Heart left ventricle (tissue), 16 donors: Measurements from ENCODE around the gene LYSET. TPM values are rescaled to one million over a fixed set of nuclear protein-coding genes. Genes with fewer than 3 reads are reported as not detected.

ENCODE experiments used
- ATAC-seq, 4 donors: fragments of 200-7000 bp; cut with Tn5 transposase; one replicate each; pipeline ENCODE4 v1.9.1; 2020 to 2022; ENCODE audit warnings: moderate library complexity in 4 of 4, mild to moderate bottlenecking in 3 of 4, moderate number of reproducible peaks in 1 of 4
- DNase-seq, 5 donors: peaks; one replicate each; pipeline ENCODE4 v3.0.0-alpha.2; 2020
- H3K27ac ChIP-seq, 12 donors: fragments of 200-600 bp; sonication (generic) in 4 of 12; one replicate each; pipeline versions ENCODE4 v1.5.0 to v1.8.0; 2016 to 2022; ENCODE audit warnings: mild to moderate bottlenecking in 2 of 12
- H3K27me3 ChIP-seq, 9 donors: fragments of 200-600 bp; sonication (generic) in 2 of 9; one replicate each; pipeline versions ENCODE4 v1.5.1 to v1.8.0; 2016 to 2022; ENCODE audit warnings: mild to moderate bottlenecking in 3 of 9
- H3K36me3 ChIP-seq, 9 donors: fragments of 200-600 bp; sonication (generic) in 2 of 9; one replicate each; pipeline versions ENCODE4 v1.5.0 to v1.8.0; 2018 to 2022; ENCODE audit warnings: mild to moderate bottlenecking in 2 of 9
- H3K4me1 ChIP-seq, 12 donors: fragments of 200-600 bp; sonication (generic) in 4 of 12; one replicate each; pipeline versions ENCODE4 v1.5.0 to v1.8.0; 2016 to 2022; ENCODE audit warnings: mild to moderate bottlenecking in 3 of 12
- H3K4me3 ChIP-seq, 12 donors: fragments of 200-600 bp; sonication (generic) in 4 of 12; one replicate each; pipeline versions ENCODE4 v1.5.0 to v1.8.0; 2017 to 2022; ENCODE audit warnings: mild to moderate bottlenecking in 9 of 12, moderate library complexity in 4 of 12
- H3K9me3 ChIP-seq, 12 donors: fragments of 200-600 bp; sonication (generic) in 4 of 12; one replicate each; pipeline versions ENCODE4 v1.5.0 to v1.8.0; 2016 to 2022; ENCODE audit warnings: mild to moderate bottlenecking in 1 of 12
- POLR2A ChIP-seq, 2 donors: fragments of 450-650 bp; IDR thresholded peaks; one replicate each; pipeline ENCODE4 v1.6.1; 2017; ENCODE audit warnings: antibody characterized with exemption in 2 of 2, mild to moderate bottlenecking in 2 of 2, moderate library complexity in 2 of 2
- whole genome bisulfite sequencing, 4 donors: extraction: QIAGEN DNeasy Blood & Tissue Kit in 2 of 4; methylation state at CpG; one replicate each; pipeline versions ENCODE4 v1.1.5 to v1.1.7; 2013 to 2018; 5-methylcytosine and 5-hydroxymethylcytosine counted together
- intact Hi-C, 10 donors: fragments of 100-400 bp; cut with DNase I; formaldehyde crosslinking; loops; one replicate each; pipeline versions ENCODE4 v1.11.1 to v1.14.2; 2022
- polyA plus RNA-seq, 2 donors: library from polyadenylated mRNA; stranded (reverse); fragments of 200-250 nt; gene quantifications; one replicate each; pipeline ENCODE4 v1.2.3, GENCODE V29; 2013
- total RNA-seq, 9 donors: library from RNA; depleted of rRNA in 2 of 9; stranded (reverse); fragments of >200 nt in 2 of 9; fragmentation: NEBNext Ultra II Directional in 3 of 9; extraction: Animal tissue kit (Norgen Biotek cat#: 25700) in 3 of 9; gene quantifications; one replicate each; pipeline versions ENCODE4 v1.1.0 to v1.2.4, GENCODE V29; 2016 to 2023
- TF ChIP-seq, protein P1 (sequence below), 12 donors: fragments of 200-600 bp; sonication (generic) in 4 of 12; IDR thresholded peaks; one replicate each; pipeline versions ENCODE4 v1.5.0 to v1.8.0; 2018 to 2022; ENCODE audit warnings: antibody characterized with exemption in 12 of 12, mild to moderate bottlenecking in 5 of 12
- donor health status: ischemic (EF 13 %, LVEDD 7.1; RV severe dilation, severe dysfunction).
- donor health status: healthy with polysubstance abuse.
- donor health status: DM: no; HTN: yes; CAD: no.
- donor health status: DM: no; HTN: no; CAD: no.
- donor health status: ischemic (EF 25% LVEDD 6.9; RV normal size, moderate dysfunction).
- donor health status: ischemic (EF 25% LVEDD 5.7; RV mildly dilated, moderate dysfunction).
- donor health status: healthy.
- donor health status: DM: yes; HTN: yes; CAD: no.
- donor health status: ischemic (EF 35%, LVEDD 5.7; RV mildly dilated, moderate dysfunction).
- donor health status: nonischemic (EF 11% LVEDD 7.7; RV severe dilation, severe dysfunction).
- donor health status: DM: yes; HTN: yes; CAD: no.
- donor health status: PGD.
- donor health status: ischemic (EF 29% LVEDD 5.4; RV normal size, mild dysfunction).
- donor health status: nonischemic (EF 23%, LVEDD 6.1; RV moderate dilation, normal function).

The LYSET gene
- total and polyA plus RNA-seq, 11 donors = 8.8 to 29.3 (median 22.8) TPM

- Histone ChIP-seq H3K27ac (no peak overlapping the region), H3K4me1 (peaks cover 0 to 5% (median 0%) of the 10 kb centered on the region in 12 donors), H3K4me3 (no peak overlapping the region), H3K9me3 (no peaks in the 10 kb centered on the region), H3K27me3 (no peaks in the 10 kb centered on the region), H3K36me3 (peaks cover 0 to 98% (median 92%) of the 10 kb centered on the region in 9 donors)
- intact Hi-C loops = loop anchor here in 2 of 10 donors (10.0 kb wide), 2 partner anchors 320 to 400 kb away; no protein-coding TSS in a partner anchor
- DNase-seq = no peak
- whole genome bisulfite sequencing, 4 donors = 92 to 97% (median 96%) methylated on average over 2 of the region's 2 CpGs
- no peak for ATAC-seq
- no peak for TF ChIP-seq POLR2A (IDR thresholded peaks at IDR 0.05)
- TF ChIP-seq, protein P1, sequence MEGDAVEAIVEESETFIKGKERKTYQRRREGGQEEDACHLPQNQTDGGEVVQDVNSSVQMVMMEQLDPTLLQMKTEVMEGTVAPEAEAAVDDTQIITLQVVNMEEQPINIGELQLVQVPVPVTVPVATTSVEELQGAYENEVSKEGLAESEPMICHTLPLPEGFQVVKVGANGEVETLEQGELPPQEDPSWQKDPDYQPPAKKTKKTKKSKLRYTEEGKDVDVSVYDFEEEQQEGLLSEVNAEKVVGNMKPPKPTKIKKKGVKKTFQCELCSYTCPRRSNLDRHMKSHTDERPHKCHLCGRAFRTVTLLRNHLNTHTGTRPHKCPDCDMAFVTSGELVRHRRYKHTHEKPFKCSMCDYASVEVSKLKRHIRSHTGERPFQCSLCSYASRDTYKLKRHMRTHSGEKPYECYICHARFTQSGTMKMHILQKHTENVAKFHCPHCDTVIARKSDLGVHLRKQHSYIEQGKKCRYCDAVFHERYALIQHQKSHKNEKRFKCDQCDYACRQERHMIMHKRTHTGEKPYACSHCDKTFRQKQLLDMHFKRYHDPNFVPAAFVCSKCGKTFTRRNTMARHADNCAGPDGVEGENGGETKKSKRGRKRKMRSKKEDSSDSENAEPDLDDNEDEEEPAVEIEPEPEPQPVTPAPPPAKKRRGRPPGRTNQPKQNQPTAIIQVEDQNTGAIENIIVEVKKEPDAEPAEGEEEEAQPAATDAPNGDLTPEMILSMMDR (IDR thresholded peaks at IDR 0.05) = no peak
Observed at GRCh38 chr14:93214598-93214997, 29.5 kb downstream of the LYSET start.

- Histone ChIP-seq H3K4me3 (no peak overlapping the region), H3K27me3 (no peaks in the 10 kb centered on the region), H3K4me1 (no peaks in the 10 kb centered on the region), H3K27ac (no peak overlapping the region), H3K9me3 (no peaks in the 10 kb centered on the region), H3K36me3 (peaks cover 0 to 100% (median 99%) of the 10 kb centered on the region in 9 donors)
- DNase-seq (no peak), ATAC-seq (peak in 3 of 4 donors; percentile 51 to 65 (median 65))
- TF ChIP-seq, protein P1 (IDR thresholded peaks at IDR 0.05) = peak; percentile 16 to 62 (median 42)
- TF ChIP-seq POLR2A (IDR thresholded peaks at IDR 0.05) = no peak
- 44 to 56% (median 49%) methylated on average over 3 of the region's 3 CpGs for WGBS, 4 donors
- intact Hi-C loops = loop anchor here in 2 of 10 donors (10.0 kb wide), 2 partner anchors 316 to 396 kb away; no protein-coding TSS in a partner anchor
Observed at GRCh38 chr14:93219103-93219726, 34.1 kb downstream of the LYSET start.

- Histone ChIP-seq H3K4me3 (no peak overlapping the region), H3K27me3 (no peaks in the 10 kb centered on the region), H3K27ac (no peak overlapping the region), H3K9me3 (no peaks in the 10 kb centered on the region), H3K4me1 (no peaks in the 10 kb centered on the region), H3K36me3 (peaks cover 0 to 100% (median 98%) of the 10 kb centered on the region in 9 donors)
- intact Hi-C loops = loop anchor here in 1 of 10 donors (10.0 kb wide), 1 partner anchor 394 kb away; no protein-coding TSS in a partner anchor
- TF ChIP-seq, protein P1 (IDR thresholded peaks at IDR 0.05) = no peak
- TF ChIP-seq POLR2A (IDR thresholded peaks at IDR 0.05) = no peak
- ATAC-seq (no peak), DNase-seq (no peak)
Observed at GRCh38 chr14:93220509-93220908, 35.4 kb downstream of the LYSET start.

- no peaks in the 10 kb centered on the region for H3K27me3 ChIP-seq
- H3K4me1 ChIP-seq = no peaks in the 10 kb centered on the region
- intact Hi-C loops = loop anchor here in 1 of 10 donors (10.0 kb wide), 1 partner anchor 391 kb away; no protein-coding TSS in a partner anchor
- peaks cover 0 to 100% (median 97%) of the 10 kb centered on the region in 9 donors for H3K36me3 ChIP-seq
- H3K4me3 ChIP-seq = no peak overlapping the region
- 93 to 98% (median 96%) methylated on average over 25 to 27 of the region's 27 CpGs for WGBS, 4 donors
- no peaks in the 10 kb centered on the region for H3K9me3 ChIP-seq
- H3K27ac ChIP-seq = no peak overlapping the region
- ATAC-seq (no peak), DNase-seq (no peak)
- TF ChIP-seq, protein P1 (IDR thresholded peaks at IDR 0.05) = no peak
- TF ChIP-seq POLR2A (IDR thresholded peaks at IDR 0.05) = no peak
Observed at GRCh38 chr14:93223565-93223964, 38.4 kb downstream of the LYSET start.
